ENCODE results near the gene SIAH1.
"Not testable (repeated sequence)": the region's sequence is repeated elsewhere in the genome, so short reads cannot be mapped to it uniquely, and the experiment has no call there.

The SIAH1 gene

GRCh38 chr16:48330841-48331192 is 54.4 kb downstream of the SIAH1 start:
- no peak for DNase-seq

GRCh38 chr16:48330189-48330840 is 54.9 kb downstream of the SIAH1 start:
- no peak for DNase-seq

- DNase-seq, result no peak
Observed at GRCh38 chr16:48329138-48329537, 56.1 kb downstream of the SIAH1 start.

GRCh38 chr16:48326915-48327314 is 58.3 kb downstream of the SIAH1 start:
- no peak for DNase-seq

GRCh38 chr16:48323783-48324775 is 61.1 kb downstream of the SIAH1 start:
- no peak for DNase-seq

GRCh38 chr16:48321317-48322036 is 63.7 kb downstream of the SIAH1 start:
- DNase-seq, result peak; percentile 36

- peak; percentile 6 for DNase-seq
Observed at GRCh38 chr16:48318630-48319029, 66.6 kb downstream of the SIAH1 start.

GRCh38 chr16:48317614-48318315 is 67.4 kb downstream of the SIAH1 start:
- peak; percentile 25 for DNase-seq

- DNase-seq, result no peak
Observed at GRCh38 chr16:48317026-48317425, 68.2 kb downstream of the SIAH1 start.

- not testable (repeated sequence) for DNase-seq
Observed at GRCh38 chr16:48313905-48314304, 71.3 kb downstream of the SIAH1 start.

- no peak for DNase-seq
Observed at GRCh38 chr16:48310908-48311641, 74.1 kb downstream of the SIAH1 start.
